Ramos (cell line): ENCODE results near the gene CCSER1.

Experiments used
- in situ Hi-C: fragments of 300-500 bp; cut with MboI; formaldehyde crosslinking; loops from one replicate; pipeline ENCODE4 v1.14.3; 2022; ENCODE audit warnings: low sequenced_read_pairs; ENCODE audit not compliant: unreplicated experiment

The CCSER1 gene

GRCh38 chr4:90189178-90189577 lies 62.0 kb downstream of the CCSER1 start:
- in situ Hi-C loops = no loop called here

- in situ Hi-C loops = no loop called here
Measured at GRCh38 chr4:90189946-90190345, 62.8 kb downstream of the CCSER1 start.

GRCh38 chr4:90190525-90190924 lies 63.3 kb downstream of the CCSER1 start:
- in situ Hi-C loops = no loop called here

- in situ Hi-C loops = no loop called here
Measured at GRCh38 chr4:90198086-90198847, 71.1 kb downstream of the CCSER1 start.

GRCh38 chr4:90207887-90208454 lies 80.8 kb downstream of the CCSER1 start:
- in situ Hi-C loops = no loop called here

GRCh38 chr4:90209922-90210321 lies 82.7 kb downstream of the CCSER1 start:
- in situ Hi-C loops = no loop called here

GRCh38 chr4:90211174-90211573 lies 84.0 kb downstream of the CCSER1 start:
- in situ Hi-C loops = no loop called here

- in situ Hi-C loops = no loop called here
Measured at GRCh38 chr4:90215286-90215685, 88.1 kb downstream of the CCSER1 start.

- in situ Hi-C loops = no loop called here
Measured at GRCh38 chr4:90219822-90220221, 92.6 kb downstream of the CCSER1 start.

GRCh38 chr4:90220459-90220858 lies 93.3 kb downstream of the CCSER1 start:
- in situ Hi-C loops = no loop called here

GRCh38 chr4:90226734-90227133 lies 99.5 kb downstream of the CCSER1 start:
- in situ Hi-C loops = no loop called here

GRCh38 chr4:90227177-90227576 lies 100.0 kb downstream of the CCSER1 start:
- in situ Hi-C loops = no loop called here

- in situ Hi-C loops = no loop called here
Measured at GRCh38 chr4:90234916-90235547, 107.8 kb downstream of the CCSER1 start.

- in situ Hi-C loops = no loop called here
Measured at GRCh38 chr4:90237751-90238530, 110.7 kb downstream of the CCSER1 start.

- in situ Hi-C loops = no loop called here
Measured at GRCh38 chr4:90240333-90240732, 113.1 kb downstream of the CCSER1 start.

GRCh38 chr4:90241008-90241407 lies 113.8 kb downstream of the CCSER1 start:
- in situ Hi-C loops = no loop called here

- in situ Hi-C loops = no loop called here
Measured at GRCh38 chr4:90245837-90246236, 118.6 kb downstream of the CCSER1 start.

- in situ Hi-C loops = no loop called here
Measured at GRCh38 chr4:90246816-90247215, 119.6 kb downstream of the CCSER1 start.

- in situ Hi-C loops = no loop called here
Measured at GRCh38 chr4:90254357-90254756, 127.2 kb downstream of the CCSER1 start.

GRCh38 chr4:90274175-90274574 lies 147.0 kb downstream of the CCSER1 start:
- in situ Hi-C loops = no loop called here

- in situ Hi-C loops = no loop called here
Measured at GRCh38 chr4:90280954-90281353, 153.8 kb downstream of the CCSER1 start.
